ENCODE measurements around the gene SORCS1. TPM values are rescaled to one million over a fixed set of nuclear protein-coding genes. Genes with fewer than 3 reads are reported as not detected.

The SORCS1 gene
- total RNA-seq, 2 donors from 2014 or later = not detected

DNA sequence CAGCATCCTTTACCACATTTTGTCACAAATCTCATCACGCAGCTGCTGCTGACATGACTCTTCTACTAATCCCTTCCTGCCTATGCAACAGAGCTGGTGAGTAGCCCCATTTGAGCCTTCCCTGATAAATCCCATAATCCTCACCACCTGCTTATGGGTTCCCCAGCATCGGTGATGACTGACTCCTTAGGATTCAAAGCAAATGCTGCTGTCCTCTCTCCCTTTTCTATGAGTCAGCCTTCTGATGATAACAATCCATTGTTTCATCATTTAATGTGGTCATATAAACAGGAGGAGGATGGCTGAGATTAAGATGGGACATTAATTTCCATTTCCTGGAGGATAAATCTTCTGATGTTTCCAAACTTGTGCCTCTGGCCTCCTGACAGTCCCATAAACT, 73.4 kb downstream of the SORCS1 start:
- Mint-ChIP-seq H3K27ac (no peak overlapping the region), H3K36me3 (no peaks in the 10 kb centered on the region), H3K9me3 (no peaks in the 10 kb centered on the region), H3K4me1 (ENCODE audit: low read depth in 2 of 2) (no peaks in the 10 kb centered on the region), H3K4me3 (no peak overlapping the region), H3K27me3 (peaks cover 20 to 24% of the 10 kb centered on the region in 2 donors)
- no peak for ATAC-seq
- no peak for DNase-seq (ENCODE audit: low spot score)

DNA sequence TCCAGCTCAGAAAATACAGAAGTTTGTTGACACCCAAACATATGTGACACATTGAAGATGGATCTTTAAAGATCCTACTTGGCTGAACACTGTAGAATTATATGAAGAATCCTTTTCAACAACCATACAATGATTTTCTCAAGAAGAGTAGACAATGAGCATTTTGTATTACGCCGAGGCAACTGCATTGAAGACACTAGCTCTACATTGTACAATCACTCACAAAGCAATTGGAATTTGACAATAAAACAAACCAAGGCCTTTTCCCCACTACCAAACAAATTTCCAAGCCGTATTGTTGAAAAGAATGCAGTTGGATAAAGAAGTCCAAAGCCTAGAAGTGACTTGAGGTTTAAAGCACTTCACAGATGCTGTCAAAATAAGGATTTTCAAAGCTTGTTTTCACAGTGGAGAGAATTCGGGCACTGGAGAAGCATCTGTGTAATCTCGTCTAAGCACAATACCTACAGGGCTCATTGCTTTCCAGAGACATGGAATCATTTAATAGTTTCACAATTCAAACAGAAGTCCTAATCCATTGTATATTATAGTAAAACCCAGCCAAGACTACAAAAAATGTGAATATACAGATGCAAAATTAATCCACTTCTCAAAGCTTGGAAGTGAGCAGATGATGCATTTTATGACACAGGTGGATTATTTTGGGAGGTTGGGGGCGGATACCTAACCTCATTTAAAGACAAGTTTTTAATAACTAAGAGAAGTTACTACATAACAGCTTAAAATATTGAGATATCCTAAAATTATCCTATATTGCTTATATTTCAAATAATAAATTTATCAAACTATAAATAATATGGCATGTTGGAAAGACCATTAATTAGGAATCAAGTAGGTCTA, 78.6 kb downstream of the SORCS1 start:
- Mint-ChIP-seq H3K27ac (no peak overlapping the region), H3K4me1 (ENCODE audit: low read depth in 2 of 2) (peaks cover 0 to 8% of the 10 kb centered on the region in 2 donors), H3K9me3 (no peaks in the 10 kb centered on the region), H3K27me3 (peaks cover 7% of the 10 kb centered on the region in 2 donors), H3K36me3 (no peaks in the 10 kb centered on the region), H3K4me3 (no peak overlapping the region)
- DNase-seq (ENCODE audit: low spot score) (no peak), ATAC-seq (no peak)

DNA sequence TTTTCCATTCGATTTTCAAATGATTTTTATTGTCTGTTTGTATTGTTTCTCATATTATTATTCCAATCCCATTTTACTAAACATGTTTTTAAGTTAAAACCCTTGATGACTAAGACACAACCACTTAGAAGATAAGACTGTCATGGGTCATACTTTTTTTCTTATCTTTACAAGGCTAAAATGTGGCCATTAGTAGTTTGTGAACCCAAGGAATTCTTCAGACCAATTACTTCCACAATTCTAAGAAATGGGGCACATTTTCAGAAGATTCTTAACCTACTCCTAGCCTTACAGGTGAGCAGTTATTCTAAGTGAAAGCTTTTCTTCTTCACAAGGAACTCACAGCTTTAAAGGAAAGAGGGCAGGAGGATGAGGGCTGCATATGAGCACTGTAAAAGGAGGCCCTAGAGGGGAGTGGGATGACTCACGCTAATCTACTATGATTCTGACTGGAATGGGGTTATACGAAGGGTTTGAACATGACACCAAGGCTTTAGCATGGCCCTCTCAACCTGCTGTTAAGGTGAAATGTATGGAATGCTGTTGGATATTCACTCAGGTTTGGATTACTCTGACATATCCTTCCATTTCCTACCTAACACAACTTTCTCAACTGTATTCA, 81.0 kb downstream of the SORCS1 start:
- ATAC-seq (no peak), DNase-seq (ENCODE audit: low spot score) (no peak)
- Mint-ChIP-seq H3K27ac (no peak overlapping the region), H3K27me3 (peaks cover 0 to 2% of the 10 kb centered on the region in 2 donors), H3K4me1 (ENCODE audit: low read depth in 2 of 2) (peaks cover 0 to 8% of the 10 kb centered on the region in 2 donors), H3K4me3 (no peak overlapping the region), H3K36me3 (no peaks in the 10 kb centered on the region), H3K9me3 (no peaks in the 10 kb centered on the region)

DNA sequence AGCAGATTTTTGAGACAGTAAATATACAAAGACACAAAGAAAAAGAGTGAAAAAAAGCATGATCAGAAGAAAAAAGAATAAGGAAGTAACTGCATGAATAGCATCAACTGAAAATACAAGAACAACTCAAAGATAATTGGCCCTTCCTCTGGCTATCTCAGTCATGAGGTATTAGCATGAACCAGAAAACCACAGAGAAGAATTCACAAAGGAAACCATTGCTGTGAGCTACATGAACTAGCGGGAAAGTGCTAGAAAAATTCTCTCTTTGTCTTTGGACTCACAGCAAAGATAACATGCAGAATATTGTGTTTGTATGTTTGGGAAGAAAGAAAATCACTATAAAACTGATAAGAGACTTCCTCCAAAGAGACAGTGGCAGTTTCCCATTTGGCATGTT, 82.9 kb downstream of the SORCS1 start:
- DNase-seq (ENCODE audit: low spot score) = no peak
- no peak for ATAC-seq
- Mint-ChIP-seq H3K27me3 (peaks cover 10% of the 10 kb centered on the region in 2 donors), H3K36me3 (no peaks in the 10 kb centered on the region), H3K9me3 (no peaks in the 10 kb centered on the region), H3K27ac (no peak overlapping the region), H3K4me1 (ENCODE audit: low read depth in 2 of 2) (peaks cover 0 to 8% of the 10 kb centered on the region in 2 donors), H3K4me3 (no peak overlapping the region)

DNA sequence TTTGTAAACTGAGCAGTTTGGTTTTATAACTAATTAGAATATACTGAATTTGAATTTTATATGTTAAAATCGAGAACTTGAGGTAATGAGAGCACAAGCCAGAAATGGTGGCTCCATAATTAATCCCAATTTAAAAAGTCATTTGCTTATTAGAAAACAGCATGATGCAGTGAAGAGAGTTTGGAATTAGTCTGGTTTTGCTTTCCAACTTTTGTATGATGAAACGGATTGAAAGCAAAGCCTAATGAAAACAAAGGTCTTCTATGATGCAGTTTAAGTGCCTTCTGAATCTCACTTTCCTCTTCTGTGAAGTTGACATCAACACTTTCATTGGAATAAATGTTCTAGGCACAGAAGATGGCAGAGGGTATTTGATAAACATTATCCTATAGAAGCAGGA, 89.4 kb downstream of the SORCS1 start:
- Mint-ChIP-seq H3K27me3 (peaks cover 17 to 18% of the 10 kb centered on the region in 2 donors), H3K4me3 (no peak overlapping the region), H3K27ac (no peak overlapping the region), H3K4me1 (ENCODE audit: low read depth in 2 of 2) (no peaks in the 10 kb centered on the region), H3K36me3 (no peaks in the 10 kb centered on the region), H3K9me3 (no peaks in the 10 kb centered on the region)
- no peak for DNase-seq (ENCODE audit: low spot score)
- no peak for ATAC-seq

DNA sequence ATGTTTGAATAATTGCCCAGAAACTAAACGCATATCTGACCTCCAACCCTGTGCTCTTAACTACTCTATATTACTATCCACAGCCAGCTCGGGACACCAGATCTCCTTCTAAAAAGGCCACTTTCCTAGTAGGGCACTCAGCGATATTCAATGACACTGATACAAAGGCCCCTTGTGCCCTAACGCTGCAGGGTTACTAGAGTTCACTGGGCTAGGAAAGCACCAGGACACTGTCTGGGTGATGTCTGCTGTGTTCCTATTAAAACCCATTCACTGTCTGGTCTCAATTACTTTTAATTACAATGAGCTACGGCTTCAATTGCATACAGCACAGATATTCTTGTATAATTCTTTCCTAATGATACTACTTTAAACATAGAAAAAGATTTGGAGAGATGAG, 91.7 kb downstream of the SORCS1 start:
- no peak for ATAC-seq
- Mint-ChIP-seq H3K27ac (no peak overlapping the region), H3K4me1 (ENCODE audit: low read depth in 2 of 2) (no peaks in the 10 kb centered on the region), H3K9me3 (no peaks in the 10 kb centered on the region), H3K36me3 (no peaks in the 10 kb centered on the region), H3K27me3 (peaks cover 14 to 18% of the 10 kb centered on the region in 2 donors), H3K4me3 (no peak overlapping the region)
- no peak for DNase-seq (ENCODE audit: low spot score)

DNA sequence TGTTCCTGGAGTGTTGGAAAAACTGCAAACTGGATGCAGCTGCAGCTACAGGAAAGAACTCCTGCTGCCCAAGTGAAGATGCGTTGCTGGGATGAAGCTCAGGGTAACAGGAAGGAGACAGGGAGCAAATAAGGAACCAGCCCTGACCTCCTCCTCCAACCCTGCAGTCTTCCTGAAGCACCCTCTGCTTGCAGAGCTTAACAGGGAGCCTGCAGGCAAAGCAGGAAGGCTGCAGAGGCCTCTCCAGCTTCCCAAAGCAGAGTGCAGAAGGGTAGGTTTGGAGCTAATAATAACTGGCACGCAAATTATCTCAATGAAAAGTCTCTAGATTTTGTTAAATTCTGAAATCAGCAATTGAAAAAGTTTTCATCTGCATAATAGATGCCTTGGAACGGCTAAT, 92.5 kb downstream of the SORCS1 start:
- Mint-ChIP-seq H3K36me3 (no peaks in the 10 kb centered on the region), H3K27me3 (peaks cover 12% of the 10 kb centered on the region in 2 donors), H3K4me1 (ENCODE audit: low read depth in 2 of 2) (no peaks in the 10 kb centered on the region), H3K9me3 (no peaks in the 10 kb centered on the region), H3K27ac (no peak overlapping the region), H3K4me3 (no peak overlapping the region)
- DNase-seq (ENCODE audit: low spot score) = no peak
- no peak for ATAC-seq

DNA sequence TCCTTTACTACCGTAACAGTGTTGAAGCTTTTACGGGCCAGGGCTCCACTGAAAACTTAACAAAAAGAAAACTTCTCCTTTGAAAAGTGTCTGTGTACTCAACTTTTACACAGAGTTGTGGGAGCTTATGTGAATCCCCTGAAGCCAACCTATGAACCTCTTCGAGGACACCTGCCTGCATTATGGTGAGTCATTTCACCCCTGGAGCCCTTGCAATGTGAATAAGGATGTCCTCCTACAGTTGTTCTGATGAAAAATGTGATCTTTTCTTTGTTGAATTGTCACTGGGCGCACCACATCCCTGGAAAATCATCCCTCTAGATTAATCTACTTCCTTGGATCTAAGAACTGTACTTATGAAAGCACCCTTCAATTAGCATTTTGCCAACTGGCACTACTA, 93.2 kb downstream of the SORCS1 start:
- no peak for ATAC-seq
- Mint-ChIP-seq H3K4me3 (no peak overlapping the region), H3K4me1 (ENCODE audit: low read depth in 2 of 2) (no peaks in the 10 kb centered on the region)

DNA sequence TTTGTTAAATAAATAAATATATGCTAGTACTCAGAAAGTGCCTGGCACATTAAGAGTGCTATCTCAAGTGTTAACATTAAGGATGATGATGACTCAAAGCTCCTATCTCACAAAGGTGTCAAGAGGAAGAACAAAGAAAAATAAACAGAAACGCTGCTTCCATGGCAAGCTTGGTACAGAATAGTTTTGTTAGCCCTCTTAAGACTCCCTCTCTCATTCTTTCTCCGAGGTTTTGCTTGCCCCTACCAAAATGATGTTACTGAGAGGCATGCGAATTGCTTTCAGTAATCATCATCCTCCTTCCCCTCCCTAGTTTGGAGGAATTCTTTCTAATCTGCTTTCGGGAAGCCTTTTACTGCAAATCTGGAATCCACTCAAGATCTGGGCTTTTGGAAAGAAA, 96.7 kb downstream of the SORCS1 start:
- Mint-ChIP-seq H3K27ac (no peak overlapping the region), H3K9me3 (no peaks in the 10 kb centered on the region), H3K4me1 (ENCODE audit: low read depth in 2 of 2) (no peaks in the 10 kb centered on the region), H3K4me3 (no peak overlapping the region), H3K27me3 (peaks cover 11 to 16% of the 10 kb centered on the region in 2 donors), H3K36me3 (no peaks in the 10 kb centered on the region)
- DNase-seq (ENCODE audit: low spot score) = no peak
- no peak for ATAC-seq

More for the DNA sequence above, 93.2 kb downstream of the SORCS1 start:
- DNase-seq (ENCODE audit: low spot score) = no peak
- Mint-ChIP-seq H3K36me3 (no peaks in the 10 kb centered on the region), H3K27me3 (peaks cover 7 to 9% of the 10 kb centered on the region in 2 donors), H3K9me3 (no peaks in the 10 kb centered on the region), H3K27ac (no peak overlapping the region)

DNA sequence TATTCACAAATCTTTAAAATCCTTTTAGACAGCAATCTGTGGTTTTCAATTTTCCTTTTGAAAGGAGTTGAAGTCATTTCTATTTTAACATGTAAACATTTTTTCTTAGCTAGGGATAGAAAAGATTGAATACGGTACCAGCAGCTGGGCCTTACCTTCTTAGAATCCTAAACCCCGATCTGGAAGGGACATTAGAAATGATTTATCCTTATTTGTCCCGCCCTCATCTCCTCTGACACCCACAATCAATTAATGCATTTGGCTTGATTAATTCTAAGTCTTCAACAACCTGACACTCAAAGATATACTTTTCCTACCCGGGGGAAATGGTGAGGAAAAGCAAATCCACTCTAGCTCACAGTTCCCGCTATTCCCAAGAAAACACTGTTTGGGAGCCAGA, 100.4 kb downstream of the SORCS1 start:
- H3K4me3 Mint-ChIP-seq = no peak overlapping the region
- DNase-seq (ENCODE audit: low spot score) = no peak
- H3K36me3 Mint-ChIP-seq = no peaks in the 10 kb centered on the region
- H3K9me3 Mint-ChIP-seq = no peaks in the 10 kb centered on the region
- peaks cover 14 to 19% of the 10 kb centered on the region in 2 donors for H3K27me3 Mint-ChIP-seq
- no peak overlapping the region for H3K27ac Mint-ChIP-seq
- no peaks in the 10 kb centered on the region for H3K4me1 Mint-ChIP-seq (ENCODE audit: low read depth in 2 of 2)
- no peak for ATAC-seq

DNA sequence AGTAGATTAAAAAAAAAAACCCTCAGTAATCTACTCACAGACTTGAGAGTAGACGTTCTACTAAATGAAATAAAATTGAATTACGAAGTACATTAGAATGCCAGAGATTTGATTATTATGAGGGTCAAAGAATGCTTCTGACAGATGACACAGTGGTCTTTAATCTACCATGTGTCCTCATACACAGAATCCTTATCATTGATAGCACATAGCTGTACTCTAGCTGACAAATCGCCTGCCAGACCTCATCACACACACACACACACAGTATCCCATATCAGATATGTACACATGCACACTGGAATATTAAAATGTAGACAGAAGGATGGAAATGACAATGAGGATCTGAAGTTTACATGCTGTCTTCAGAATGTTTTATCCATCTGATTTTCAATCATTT, 104.6 kb downstream of the SORCS1 start:
- DNase-seq (ENCODE audit: low spot score) (no peak), ATAC-seq (no peak)
- peaks cover 12 to 17% of the 10 kb centered on the region in 2 donors for H3K27me3 Mint-ChIP-seq
- H3K36me3 Mint-ChIP-seq = no peaks in the 10 kb centered on the region
- H3K9me3 Mint-ChIP-seq = no peaks in the 10 kb centered on the region
- no peaks in the 10 kb centered on the region for H3K4me1 Mint-ChIP-seq (ENCODE audit: low read depth in 2 of 2)
- no peak overlapping the region for H3K27ac Mint-ChIP-seq
- H3K4me3 Mint-ChIP-seq = no peak overlapping the region

DNA sequence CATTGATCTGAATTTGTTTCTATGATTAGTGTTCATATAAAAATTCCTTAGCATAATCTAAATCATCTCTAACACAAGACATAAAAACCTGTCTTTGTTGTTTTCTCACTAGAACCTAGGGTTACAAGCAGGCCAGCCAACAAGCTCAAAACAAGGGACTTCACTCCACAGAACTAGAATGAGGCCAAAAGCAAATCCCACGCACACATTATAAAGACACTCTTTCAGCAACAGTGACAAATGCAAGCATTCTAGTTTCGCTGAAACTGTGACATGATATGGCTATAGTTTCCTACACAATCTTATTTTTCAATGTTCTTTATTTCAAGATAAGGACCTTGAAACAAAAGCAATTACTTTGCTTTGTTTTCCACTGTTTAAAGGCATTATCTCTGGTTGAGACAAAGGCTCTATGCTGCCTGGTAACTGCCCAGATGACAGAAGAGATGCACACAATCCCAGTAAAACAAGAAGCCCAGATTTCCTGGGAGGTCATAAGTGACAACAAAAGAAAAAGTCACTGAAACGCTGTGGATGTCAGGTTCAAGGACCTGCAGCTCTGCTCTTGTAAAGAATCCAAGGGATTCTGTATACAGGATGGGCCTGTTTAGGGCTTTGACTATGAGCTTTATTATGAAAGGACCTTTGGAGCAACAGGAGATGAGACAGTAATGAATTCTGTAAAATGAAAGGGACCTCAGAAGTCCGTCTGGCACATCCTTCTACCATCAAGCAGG, 105.3 kb downstream of the SORCS1 start:
- no peak for DNase-seq (ENCODE audit: low spot score)
- no peak overlapping the region for H3K4me3 Mint-ChIP-seq
- ATAC-seq = no peak
- no peaks in the 10 kb centered on the region for H3K9me3 Mint-ChIP-seq
- H3K4me1 Mint-ChIP-seq (ENCODE audit: low read depth in 2 of 2) = no peaks in the 10 kb centered on the region
- H3K36me3 Mint-ChIP-seq = no peaks in the 10 kb centered on the region
- no peak overlapping the region for H3K27ac Mint-ChIP-seq
- peaks cover 13 to 21% of the 10 kb centered on the region in 2 donors for H3K27me3 Mint-ChIP-seq

DNA sequence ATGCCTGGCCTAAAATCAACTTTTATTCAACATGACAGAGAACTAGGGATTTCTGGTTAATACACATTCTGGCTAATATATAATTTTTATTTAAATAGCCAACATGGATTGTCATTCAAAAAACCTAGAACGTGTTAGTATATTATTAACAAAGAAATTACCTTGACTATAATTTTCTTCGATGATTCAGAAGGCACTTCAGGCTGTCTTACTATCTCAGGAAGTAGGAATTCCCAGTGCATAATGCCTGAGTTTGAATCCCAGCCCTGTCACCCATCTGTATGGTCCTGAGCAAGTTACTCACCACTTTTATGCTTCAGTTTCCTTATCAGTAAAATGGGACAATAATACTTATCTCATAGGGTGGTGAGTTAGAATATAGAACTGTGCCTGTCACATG, 106.2 kb downstream of the SORCS1 start:
- H3K9me3 Mint-ChIP-seq = no peaks in the 10 kb centered on the region
- peaks cover 14 to 21% of the 10 kb centered on the region in 2 donors for H3K27me3 Mint-ChIP-seq
- DNase-seq (ENCODE audit: low spot score) = no peak
- H3K4me1 Mint-ChIP-seq (ENCODE audit: low read depth in 2 of 2) = no peaks in the 10 kb centered on the region
- no peak overlapping the region for H3K4me3 Mint-ChIP-seq
- ATAC-seq = no peak
- H3K36me3 Mint-ChIP-seq = no peaks in the 10 kb centered on the region
- H3K27ac Mint-ChIP-seq = no peak overlapping the region

DNA sequence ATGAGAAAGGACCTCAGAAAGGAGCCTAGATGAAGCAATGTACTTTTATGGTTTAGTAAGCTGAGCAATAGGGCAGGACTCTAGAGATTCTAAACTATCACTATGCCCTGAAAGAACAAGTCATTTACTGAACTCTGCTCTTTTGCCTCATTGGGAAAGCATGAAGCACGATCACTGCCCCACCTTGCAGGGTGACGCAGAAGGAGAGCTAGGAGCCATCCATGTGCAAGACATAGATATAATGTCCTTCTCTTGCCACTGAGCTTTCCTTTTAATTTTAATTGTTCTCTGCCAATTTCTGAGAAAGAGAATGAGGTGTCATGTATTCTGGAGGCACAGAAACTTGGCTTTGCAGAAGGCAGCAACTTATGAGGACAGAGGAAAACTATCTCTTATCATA, 108.3 kb downstream of the SORCS1 start:
- Mint-ChIP-seq H3K4me1 (ENCODE audit: low read depth in 2 of 2) (no peaks in the 10 kb centered on the region), H3K36me3 (no peaks in the 10 kb centered on the region), H3K9me3 (no peaks in the 10 kb centered on the region), H3K4me3 (no peak overlapping the region), H3K27me3 (peaks cover 14 to 29% of the 10 kb centered on the region in 2 donors), H3K27ac (no peak overlapping the region)
- ATAC-seq = no peak
- no peak for DNase-seq (ENCODE audit: low spot score)

Measured in natural killer cell treated with Interleukin-12 subunit alpha and Interleukin-12 subunit beta and Interleukin-15 and Interleukin-18, amount 100 ng/mL, for 72 hours (primary cell).